Kidney (tissue), 14 donors: ENCODE data around the gene TTC27. TPM values are rescaled to one million over a fixed set of nuclear protein-coding genes. Genes with fewer than 3 reads are reported as not detected.

Experiments
- DNase-seq, 5 donors: peaks; one replicate each; pipeline ENCODE4 v3.0.0-alpha.2; 2013 to 2020
- FAIRE-seq: peaks from 2 replicates; lab custom pipeline; 2012; peaks lifted over from hg19 to GRCh38; lab: Jason Lieb, UNC
- H3K27ac ChIP-seq, 2 donors: one replicate each; pipeline ENCODE4 v1.7.0; 2013; ENCODE audit warnings: low read depth in 2 of 2, low read length in 2 of 2, inconsistent platforms in 1 of 2
- H3K27me3 ChIP-seq: one replicate; pipeline ENCODE4 v1.7.1; 2013; ENCODE audit warnings: low read length, inconsistent platforms; ENCODE audit not compliant: control insufficient read depth, insufficient read depth
- H3K36me3 ChIP-seq, 3 donors: one replicate each; pipeline versions ENCODE4 v1.7.0 to v1.7.1; 2013; ENCODE audit warnings: low read length in 3 of 3, control low read depth in 1 of 3, inconsistent platforms in 1 of 3; ENCODE audit not compliant: insufficient read depth in 3 of 3, control insufficient read depth in 2 of 3
- H3K4me1 ChIP-seq, 3 donors: one replicate each; pipeline versions ENCODE4 v1.7.0 to v1.7.1; 2013; ENCODE audit warnings: low read length in 3 of 3, inconsistent platforms in 1 of 3, low read depth in 1 of 3; ENCODE audit not compliant: control insufficient read depth in 2 of 3, insufficient read depth in 2 of 3
- H3K4me3 ChIP-seq, 3 donors: one replicate each; pipeline versions ENCODE4 v1.7.0 to v1.8.1; 2013; ENCODE audit warnings: low read length in 3 of 3, control low read depth in 1 of 3, inconsistent platforms in 1 of 3
- H3K9ac ChIP-seq, 3 donors: one replicate each; pipeline versions ENCODE4 v1.7.0 to v1.7.1; 2013; ENCODE audit warnings: low read length in 3 of 3, control low read depth in 1 of 3, inconsistent platforms in 1 of 3
- H3K9me3 ChIP-seq, 3 donors: one replicate each; pipeline versions ENCODE4 v1.7.0 to v1.7.1; 2013; ENCODE audit warnings: low read length in 3 of 3, control low read depth in 1 of 3, inconsistent platforms in 1 of 3; ENCODE audit not compliant: control insufficient read depth in 2 of 3, insufficient read depth in 1 of 3
- CTCF ChIP-seq: IDR thresholded peaks from 3 replicates; pipeline ENCODE4 v1.5.1; 2012; ENCODE audit warnings: mild to moderate bottlenecking, moderate library complexity, borderline replicate concordance; ENCODE audit not compliant: insufficient read depth; ENCODE audit errors: extremely low read depth
- intact Hi-C: fragments of 100-400 bp; cut with DNase I; formaldehyde crosslinking; loops from one replicate; pipeline ENCODE4 v1.11.1; 2022
- polyA plus RNA-seq: library from polyadenylated mRNA; stranded (reverse); fragments of 350-450 nt; fragmentation: Illumina TruSeq; extraction: RNeasy Lipid Tissue Mini Kit (QIAGEN cat#74804); gene quantifications from one replicate; pipeline ENCODE4 v1.2.3, GENCODE V29; 2014; ENCODE audit warnings: low read depth, low replicate concordance; ENCODE audit not compliant: insufficient read depth
- total RNA-seq: library from RNA; stranded (reverse); fragmentation: NEBNext Ultra II Directional; extraction: Animal tissue kit (Norgen Biotek cat#: 25700); gene quantifications from one replicate; pipeline ENCODE4 v1.2.1, GENCODE V29; 2021
- donor health status: control.
- donor health status: control.
- donor health status: control.
- donor health status: control.
- donor health status: control.
- donor health status: DM: yes; HTN: yes; CAD: no.
- donor health status: Normal renal cell carcinoma (clear cell type).

TTC27 gene
- total and polyA plus RNA-seq, 2 donors from 2014 or later, result 8.0 to 19.7 TPM

- no peak overlapping the region for H3K4me3 ChIP-seq
- no peaks in the 10 kb centered on the region for H3K27me3 ChIP-seq
- H3K9ac ChIP-seq, result no peak overlapping the region
- H3K9me3 ChIP-seq, result no peaks in the 10 kb centered on the region
- peak in 1 of 5 donors; percentile 42 for DNase-seq
- no peak for FAIRE-seq
- intact Hi-C loops, result no loop called here
- H3K36me3 ChIP-seq, result peaks cover 0 to 3% (median under 1%) of the 10 kb centered on the region in 3 donors
- no peaks in the 10 kb centered on the region for H3K4me1 ChIP-seq
- H3K27ac ChIP-seq, result no peak overlapping the region
- TF ChIP-seq CTCF, result no peak
Measured at GRCh38 chr2:32788114-32788513, 160.3 kb downstream of the TTC27 start.

- intact Hi-C loops, result no loop called here
- H3K4me1 ChIP-seq, result no peaks in the 10 kb centered on the region
- peak in 1 of 5 donors; percentile 49 for DNase-seq
- H3K9ac ChIP-seq, result no peak overlapping the region
- H3K27me3 ChIP-seq, result no peaks in the 10 kb centered on the region
- no peak for FAIRE-seq
- no peak overlapping the region for H3K4me3 ChIP-seq
- no peak for TF ChIP-seq CTCF
- no peak overlapping the region for H3K27ac ChIP-seq
- no peaks in the 10 kb centered on the region for H3K36me3 ChIP-seq
- no peaks in the 10 kb centered on the region for H3K9me3 ChIP-seq
Measured at GRCh38 chr2:32792416-32792815, 164.6 kb downstream of the TTC27 start.

DNA sequence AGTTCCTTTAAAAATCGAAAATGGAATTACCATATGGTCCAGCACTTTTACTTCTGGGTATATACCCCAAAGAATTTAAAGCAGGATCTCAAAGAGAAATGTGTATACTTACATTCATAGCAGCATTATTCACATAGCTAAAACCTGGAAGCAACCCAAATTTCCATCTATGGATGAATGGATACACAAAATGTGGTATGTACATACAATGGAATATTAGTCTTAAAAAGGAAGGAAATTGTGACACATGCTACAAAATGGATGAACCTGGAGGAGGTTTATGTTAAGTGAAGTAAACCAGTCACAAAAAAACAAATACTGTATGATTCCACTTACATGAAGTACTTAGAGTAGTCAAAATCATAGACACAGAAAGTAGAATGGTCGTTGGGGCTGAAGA, 171.0 kb downstream of the TTC27 start:
- intact Hi-C loops, result no loop called here
- H3K27ac ChIP-seq, result no peak overlapping the region
- no peak overlapping the region for H3K4me3 ChIP-seq
- no peak overlapping the region for H3K9ac ChIP-seq
- no peaks in the 10 kb centered on the region for H3K36me3 ChIP-seq
- DNase-seq (peak in 1 of 5 donors; percentile 12), FAIRE-seq (no peak)
- TF ChIP-seq CTCF, result no peak
- H3K4me1 ChIP-seq, result no peaks in the 10 kb centered on the region
- H3K27me3 ChIP-seq, result no peaks in the 10 kb centered on the region
- H3K9me3 ChIP-seq, result no peaks in the 10 kb centered on the region

- Histone ChIP-seq H3K4me3 (no peak overlapping the region), H3K4me1 (no peaks in the 10 kb centered on the region), H3K9ac (no peak overlapping the region), H3K27me3 (no peaks in the 10 kb centered on the region), H3K9me3 (no peaks in the 10 kb centered on the region), H3K27ac (no peak overlapping the region), H3K36me3 (no peaks in the 10 kb centered on the region)
- DNase-seq (no peak), FAIRE-seq (no peak)
- TF ChIP-seq CTCF, result no peak
- intact Hi-C loops, result no loop called here
Measured at GRCh38 chr2:32801741-32802140, 173.9 kb downstream of the TTC27 start.
